ENCODE data around the gene SULF2. TPM values are rescaled to one million over a fixed set of nuclear protein-coding genes. Genes with fewer than 3 reads are reported as not detected.

SULF2 gene
- total RNA-seq, 1 experiment from 2014 or later, result 495 TPM

- Histone ChIP-seq H3K36me3 (ENCODE audit: low read depth) (peaks cover 74% of the 10 kb centered on the region), H3K27ac (no peak overlapping the region), H3K79me2 (ENCODE audit: low read depth) (peaks cover 19% of the 10 kb centered on the region; the same call in 1 of the 2 replicates), H4K20me1 (ENCODE audit: insufficient read depth) (peaks cover 59% of the 10 kb centered on the region), H3K4me1 (replicated peaks; ENCODE audit: insufficient read depth) (no peaks in the 10 kb centered on the region), H3K4me2 (no peak overlapping the region), H3K9me3 (ENCODE audit: insufficient read depth, low read depth) (no peaks in the 10 kb centered on the region), H3K27me3 (ENCODE audit: insufficient read depth, low read depth) (no peaks in the 10 kb centered on the region), H2AFZ (no peak overlapping the region), H3F3A (ENCODE audit: insufficient read depth, low read depth) (peaks cover 95% of the 10 kb centered on the region), H3K9me2 (ENCODE audit: insufficient read depth) (no peaks in the 10 kb centered on the region), H3K4me3 (no peak overlapping the region)
- ChIA-PET POLR2A (ENCODE audit: unreplicated experiment) (no interaction called here), CTCF (interaction anchor here (0.5 kb wide), 1 partner anchor 568 kb away, joined by 4 read pairs; no protein-coding TSS in a partner anchor)
- intact Hi-C loops (cut with micrococcal nuclease; ENCODE audit: unreplicated experiment), result loop anchor here (5.0 kb wide), 2 partner anchors 111 to 621 kb away; partner anchors contain the start of gene SULF2
- BruUV-seq (replicated peaks), result no TSS peak
- no peak for DNase-seq
- TF ChIP-seq EZH2 (IDR thresholded peaks at IDR 0.05; ENCODE audit: low read depth), result no peak
- TF ChIP-seq CTCF (conservative IDR thresholded peaks at IDR 0.05), result no peak; the same call in 1 of the 2 replicates
These were observed 109.0 kb downstream of the SULF2 start for GRCh38 chr20:47676219-47676721.

- Histone ChIP-seq H3K9me3 (ENCODE audit: insufficient read depth, low read depth) (no peaks in the 10 kb centered on the region), H2AFZ (no peak overlapping the region), H3K27me3 (ENCODE audit: insufficient read depth, low read depth) (no peaks in the 10 kb centered on the region), H3K79me2 (ENCODE audit: low read depth) (peaks cover 19% of the 10 kb centered on the region; the same call in 1 of the 2 replicates), H3K4me2 (no peak overlapping the region), H4K20me1 (ENCODE audit: insufficient read depth) (peaks cover 52% of the 10 kb centered on the region), H3K27ac (no peak overlapping the region), H3K36me3 (ENCODE audit: low read depth) (peaks cover 71% of the 10 kb centered on the region), H3F3A (ENCODE audit: insufficient read depth, low read depth) (peaks cover 93% of the 10 kb centered on the region), H3K4me3 (no peak overlapping the region), H3K9me2 (ENCODE audit: insufficient read depth) (no peaks in the 10 kb centered on the region), H3K4me1 (replicated peaks; ENCODE audit: insufficient read depth) (no peaks in the 10 kb centered on the region)
- no TSS peak for BruUV-seq (replicated peaks)
- POLR2A ChIA-PET (ENCODE audit: unreplicated experiment), result no interaction called here
- DNase-seq, result no peak
- CTCF ChIA-PET, result no interaction called here
- intact Hi-C loops (cut with micrococcal nuclease; ENCODE audit: unreplicated experiment), result loop anchor here (5.0 kb wide), 2 partner anchors 112 to 622 kb away; partner anchors contain the start of gene SULF2
- TF ChIP-seq CTCF (conservative IDR thresholded peaks at IDR 0.05), result no peak
- TF ChIP-seq EZH2 (IDR thresholded peaks at IDR 0.05; ENCODE audit: low read depth), result no peak
These were observed 109.8 kb downstream of the SULF2 start for GRCh38 chr20:47675190-47676142.

- ChIA-PET CTCF (no interaction called here), POLR2A (ENCODE audit: unreplicated experiment) (no interaction called here)
- Histone ChIP-seq H3K9me2 (ENCODE audit: insufficient read depth) (no peaks in the 10 kb centered on the region), H3K36me3 (ENCODE audit: low read depth) (peaks cover 75% of the 10 kb centered on the region), H3K4me3 (no peak overlapping the region), H3K4me1 (replicated peaks; ENCODE audit: insufficient read depth) (no peaks in the 10 kb centered on the region), H4K20me1 (ENCODE audit: insufficient read depth) (peaks cover 49% of the 10 kb centered on the region), H3K27ac (no peak overlapping the region), H2AFZ (no peak overlapping the region), H3K27me3 (ENCODE audit: insufficient read depth, low read depth) (no peaks in the 10 kb centered on the region), H3K4me2 (no peak overlapping the region), H3K9me3 (ENCODE audit: insufficient read depth, low read depth) (no peaks in the 10 kb centered on the region), H3K79me2 (ENCODE audit: low read depth) (peaks cover 19% of the 10 kb centered on the region; the same call in 1 of the 2 replicates), H3F3A (ENCODE audit: insufficient read depth, low read depth) (peaks cover 93% of the 10 kb centered on the region)
- no peak for TF ChIP-seq EZH2 (IDR thresholded peaks at IDR 0.05; ENCODE audit: low read depth)
- TF ChIP-seq CTCF (conservative IDR thresholded peaks at IDR 0.05), result no peak
- intact Hi-C loops (cut with micrococcal nuclease; ENCODE audit: unreplicated experiment), result loop anchor here (5.0 kb wide), 2 partner anchors 113 to 623 kb away; partner anchors contain the start of gene SULF2
- DNase-seq, result no peak
- no TSS peak for BruUV-seq (replicated peaks)
These were observed 110.6 kb downstream of the SULF2 start for GRCh38 chr20:47674686-47675085.

Data from PC-9 (cell line).